ENCODE results near the gene GDF2.

GDF2 gene

GRCh38 chr10:47347303-47347675 is 25.0 kb downstream of the GDF2 start:
- Histone ChIP-seq H3K79me1 (ENCODE audit: low read length) (no peaks in the 10 kb centered on the region), H4K91ac (ENCODE audit: low read depth, low read length) (no peak overlapping the region)

GRCh38 chr10:47348138-47348651 is 25.9 kb downstream of the GDF2 start, which contains the start of gene RBP3:
Gene RBP3 (plus strand): TSS chr10:47348363. CDS start chr10:47348485, 122 bp downstream.
- H4K91ac ChIP-seq (ENCODE audit: low read depth, low read length), result no peak within 1 kb of the TSS
- no CpG with 5 or more reads among the region's 5 CpGs for WGBS (ENCODE audit: extremely low coverage, insufficient coverage, insufficient read length)
- no peak within 1 kb of the TSS for H2BK120ac ChIP-seq (ENCODE audit: insufficient read depth, low read length, poor library complexity)
- no peak within 1 kb of the TSS for H2BK12ac ChIP-seq (ENCODE audit: low read length)
- H3K36me3 ChIP-seq (ENCODE audit: control insufficient read depth in 1 of 2, insufficient read depth in 2 of 2, low read length in 2 of 2), result no peaks in the 10 kb centered on the region
- H3K4ac ChIP-seq (ENCODE audit: low read depth, low read length), result no peak within 1 kb of the TSS
- no peak within 1 kb of the TSS for H3K9ac ChIP-seq (ENCODE audit: low read length)
- H3K4me3 ChIP-seq (ENCODE audit: low read depth, low read length), result no peak within 1 kb of the TSS
- no peak within 1 kb of the TSS for H2AFZ ChIP-seq (ENCODE audit: insufficient read depth, low read length, poor library complexity)
- no peak within 1 kb of the TSS for H2AK5ac ChIP-seq (ENCODE audit: low read length)
- no peak within 1 kb of the TSS for H4K8ac ChIP-seq (ENCODE audit: low read depth, low read length)
- H3K79me1 ChIP-seq (ENCODE audit: low read length), result no peaks in the 10 kb centered on the region
- no peak for DNase-seq
- H3K4me1 ChIP-seq (ENCODE audit: control insufficient read depth in 1 of 2, insufficient read depth in 2 of 2, low read length in 2 of 2), result no peaks in the 10 kb centered on the region
- no peak within 1 kb of the TSS for H3K4me2 ChIP-seq (ENCODE audit: low read length)
- no peaks in the 10 kb centered on the region for H3K9me3 ChIP-seq (ENCODE audit: insufficient read depth, low read depth, low read length)
- no peak within 1 kb of the TSS for H4K12ac ChIP-seq (ENCODE audit: low read depth, low read length)
- H3K14ac ChIP-seq (ENCODE audit: low read length), result no peak within 1 kb of the TSS
- no peaks in the 10 kb centered on the region for H3K27me3 ChIP-seq (ENCODE audit: insufficient read depth, low read length)
- no peak within 1 kb of the TSS for H2BK5ac ChIP-seq (ENCODE audit: low read depth, low read length, poor library complexity)
- no peaks in the 10 kb centered on the region for H3K79me2 ChIP-seq (ENCODE audit: control insufficient read depth, insufficient read depth, low read length, poor library complexity)
- H3K23ac ChIP-seq (ENCODE audit: low read length), result no peak within 1 kb of the TSS
- H3K18ac ChIP-seq (ENCODE audit: low read length), result no peak within 1 kb of the TSS
- no peak within 1 kb of the TSS for H3K27ac ChIP-seq (ENCODE audit: low read depth, low read length)

More at GRCh38 chr10:47347303-47347675, 25.0 kb downstream of the GDF2 start:
- Histone ChIP-seq H4K8ac (ENCODE audit: low read depth, low read length) (no peak overlapping the region), H3K4me1 (ENCODE audit: control insufficient read depth in 1 of 2, insufficient read depth in 2 of 2, low read length in 2 of 2) (no peaks in the 10 kb centered on the region), H3K4ac (ENCODE audit: low read depth, low read length) (no peak overlapping the region), H3K14ac (ENCODE audit: low read length) (no peak overlapping the region), H2BK12ac (ENCODE audit: low read length) (no peak overlapping the region), H2BK120ac (ENCODE audit: insufficient read depth, low read length, poor library complexity) (no peak overlapping the region), H4K12ac (ENCODE audit: low read depth, low read length) (no peak overlapping the region), H3K27ac (ENCODE audit: low read depth, low read length) (no peak overlapping the region), H3K4me3 (ENCODE audit: low read depth, low read length) (no peak overlapping the region), H3K79me2 (ENCODE audit: control insufficient read depth, insufficient read depth, low read length, poor library complexity) (no peaks in the 10 kb centered on the region), H2AFZ (ENCODE audit: insufficient read depth, low read length, poor library complexity) (no peak overlapping the region), H3K18ac (ENCODE audit: low read length) (no peak overlapping the region), H2AK5ac (ENCODE audit: low read length) (no peak overlapping the region), H3K9ac (ENCODE audit: low read length) (no peak overlapping the region), H2BK5ac (ENCODE audit: low read depth, low read length, poor library complexity) (no peak overlapping the region), H3K36me3 (ENCODE audit: control insufficient read depth in 1 of 2, insufficient read depth in 2 of 2, low read length in 2 of 2) (no peaks in the 10 kb centered on the region), H3K23ac (ENCODE audit: low read length) (no peak overlapping the region), H3K27me3 (ENCODE audit: insufficient read depth, low read length) (no peaks in the 10 kb centered on the region), H3K4me2 (ENCODE audit: low read length) (no peak overlapping the region), H3K9me3 (ENCODE audit: insufficient read depth, low read depth, low read length) (no peaks in the 10 kb centered on the region)
- no CpG with 5 or more reads among the region's 4 CpGs for WGBS (ENCODE audit: extremely low coverage, insufficient coverage, insufficient read length)
- no peak for DNase-seq

GRCh38 chr10:47348661-47349470 is 26.6 kb downstream of the GDF2 start:
- Histone ChIP-seq H2BK120ac (ENCODE audit: insufficient read depth, low read length, poor library complexity) (no peak overlapping the region), H2AK5ac (ENCODE audit: low read length) (no peak overlapping the region), H3K14ac (ENCODE audit: low read length) (no peak overlapping the region), H3K18ac (ENCODE audit: low read length) (no peak overlapping the region), H2BK12ac (ENCODE audit: low read length) (no peak overlapping the region), H4K12ac (ENCODE audit: low read depth, low read length) (no peak overlapping the region), H3K4me1 (ENCODE audit: control insufficient read depth in 1 of 2, insufficient read depth in 2 of 2, low read length in 2 of 2) (no peaks in the 10 kb centered on the region), H3K4ac (ENCODE audit: low read depth, low read length) (no peak overlapping the region), H3K4me2 (ENCODE audit: low read length) (no peak overlapping the region), H2BK5ac (ENCODE audit: low read depth, low read length, poor library complexity) (no peak overlapping the region), H3K9ac (ENCODE audit: low read length) (no peak overlapping the region), H3K4me3 (ENCODE audit: low read depth, low read length) (no peak overlapping the region), H2AFZ (ENCODE audit: insufficient read depth, low read length, poor library complexity) (no peak overlapping the region), H3K9me3 (ENCODE audit: insufficient read depth, low read depth, low read length) (no peaks in the 10 kb centered on the region), H3K23ac (ENCODE audit: low read length) (no peak overlapping the region), H3K27me3 (ENCODE audit: insufficient read depth, low read length) (no peaks in the 10 kb centered on the region), H3K79me2 (ENCODE audit: control insufficient read depth, insufficient read depth, low read length, poor library complexity) (no peaks in the 10 kb centered on the region), H4K8ac (ENCODE audit: low read depth, low read length) (no peak overlapping the region), H4K91ac (ENCODE audit: low read depth, low read length) (no peak overlapping the region), H3K36me3 (ENCODE audit: control insufficient read depth in 1 of 2, insufficient read depth in 2 of 2, low read length in 2 of 2) (no peaks in the 10 kb centered on the region), H3K27ac (ENCODE audit: low read depth, low read length) (no peak overlapping the region), H3K79me1 (ENCODE audit: low read length) (no peaks in the 10 kb centered on the region)
- no CpG with 5 or more reads among the region's 36 CpGs for WGBS (ENCODE audit: extremely low coverage, insufficient coverage, insufficient read length)
- no peak for DNase-seq

GRCh38 chr10:47349516-47349915 is 27.3 kb downstream of the GDF2 start:
- H4K91ac ChIP-seq (ENCODE audit: low read depth, low read length), result no peak overlapping the region
- no peak overlapping the region for H2BK120ac ChIP-seq (ENCODE audit: insufficient read depth, low read length, poor library complexity)
- H3K4me3 ChIP-seq (ENCODE audit: low read depth, low read length), result no peak overlapping the region
- no peak overlapping the region for H2AK5ac ChIP-seq (ENCODE audit: low read length)
- no peaks in the 10 kb centered on the region for H3K9me3 ChIP-seq (ENCODE audit: insufficient read depth, low read depth, low read length)
- H3K27me3 ChIP-seq (ENCODE audit: insufficient read depth, low read length), result no peaks in the 10 kb centered on the region
- H4K8ac ChIP-seq (ENCODE audit: low read depth, low read length), result no peak overlapping the region
- DNase-seq, result no peak
- H3K18ac ChIP-seq (ENCODE audit: low read length), result no peak overlapping the region
- H3K79me2 ChIP-seq (ENCODE audit: control insufficient read depth, insufficient read depth, low read length, poor library complexity), result no peaks in the 10 kb centered on the region
- no CpG with 5 or more reads among the region's 22 CpGs for WGBS (ENCODE audit: extremely low coverage, insufficient coverage, insufficient read length)
- H3K4me1 ChIP-seq (ENCODE audit: control insufficient read depth in 1 of 2, insufficient read depth in 2 of 2, low read length in 2 of 2), result no peaks in the 10 kb centered on the region
- no peak overlapping the region for H4K12ac ChIP-seq (ENCODE audit: low read depth, low read length)
- no peak overlapping the region for H3K4me2 ChIP-seq (ENCODE audit: low read length)
- H2BK12ac ChIP-seq (ENCODE audit: low read length), result no peak overlapping the region
- H3K36me3 ChIP-seq (ENCODE audit: control insufficient read depth in 1 of 2, insufficient read depth in 2 of 2, low read length in 2 of 2), result no peaks in the 10 kb centered on the region
- no peaks in the 10 kb centered on the region for H3K79me1 ChIP-seq (ENCODE audit: low read length)
- H3K4ac ChIP-seq (ENCODE audit: low read depth, low read length), result no peak overlapping the region
- H3K9ac ChIP-seq (ENCODE audit: low read length), result no peak overlapping the region
- no peak overlapping the region for H2AFZ ChIP-seq (ENCODE audit: insufficient read depth, low read length, poor library complexity)
- H2BK5ac ChIP-seq (ENCODE audit: low read depth, low read length, poor library complexity), result no peak overlapping the region
- H3K27ac ChIP-seq (ENCODE audit: low read depth, low read length), result no peak overlapping the region
- H3K14ac ChIP-seq (ENCODE audit: low read length), result no peak overlapping the region
- H3K23ac ChIP-seq (ENCODE audit: low read length), result no peak overlapping the region
